ENCODE results near the gene TAPBP. TPM values are rescaled to one million over a fixed set of nuclear protein-coding genes. Genes with fewer than 3 reads are reported as not detected.

Gene TAPBP
- total and polyA plus RNA-seq, 9 of the 15 experiments (the other 6 are each of a cell fraction or from before 2014, with no cell fraction given) = 5.6 to 74.0 (median 22.3) TPM

- TF ChIP-seq MLLT1 (IDR thresholded peaks at IDR 0.05) = no peak
- no peak for TF ChIP-seq ZBTB7A (IDR thresholded peaks at IDR 0.05; ENCODE audit: borderline replicate concordance, control insufficient read depth, low read depth, low read length)
- no peak for TF ChIP-seq ZNF584 (CRISPR knock-in tag; IDR thresholded peaks at IDR 0.05; ENCODE audit: low read depth)
- peak; percentile 53; the same call in 1 of the 2 replicates for TF ChIP-seq STAT6 (CRISPR knock-in tag; IDR thresholded peaks at IDR 0.05)
- TF ChIP-seq BRF1 (IDR thresholded peaks at IDR 0.05; ENCODE audit: borderline replicate concordance, extremely low read depth, insufficient read length) = no peak
- TF ChIP-seq ZNF75A (CRISPR knock-in tag; IDR thresholded peaks at IDR 0.05) = no peak
- TF ChIP-seq SRF (CRISPR knock-in tag; IDR thresholded peaks at IDR 0.05) = no peak
- TF ChIP-seq ZBTB17 (CRISPR knock-in tag; IDR thresholded peaks at IDR 0.05) = no peak
- TF ChIP-seq FOXK1 (CRISPR knock-in tag; IDR thresholded peaks at IDR 0.05; ENCODE audit: borderline replicate concordance) = no peak
- peak; percentile 51 for TF ChIP-seq OTX1 (CRISPR knock-in tag; IDR thresholded peaks at IDR 0.05)
- no peak for TF ChIP-seq MCM3 (IDR thresholded peaks at IDR 0.05)
- TF ChIP-seq, protein P1, sequence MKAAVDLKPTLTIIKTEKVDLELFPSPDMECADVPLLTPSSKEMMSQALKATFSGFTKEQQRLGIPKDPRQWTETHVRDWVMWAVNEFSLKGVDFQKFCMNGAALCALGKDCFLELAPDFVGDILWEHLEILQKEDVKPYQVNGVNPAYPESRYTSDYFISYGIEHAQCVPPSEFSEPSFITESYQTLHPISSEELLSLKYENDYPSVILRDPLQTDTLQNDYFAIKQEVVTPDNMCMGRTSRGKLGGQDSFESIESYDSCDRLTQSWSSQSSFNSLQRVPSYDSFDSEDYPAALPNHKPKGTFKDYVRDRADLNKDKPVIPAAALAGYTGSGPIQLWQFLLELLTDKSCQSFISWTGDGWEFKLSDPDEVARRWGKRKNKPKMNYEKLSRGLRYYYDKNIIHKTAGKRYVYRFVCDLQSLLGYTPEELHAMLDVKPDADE (conservative IDR thresholded peaks at IDR 0.05; ENCODE audit: control insufficient read depth, low read depth, low read length) = peak; percentile 72; the same call in 1 of the 2 replicates
- TF ChIP-seq PCBP2 (IDR thresholded peaks at IDR 0.05; ENCODE audit: low read depth, low read length, poor library complexity, severe bottlenecking) = no peak
- TF ChIP-seq, protein P2, sequence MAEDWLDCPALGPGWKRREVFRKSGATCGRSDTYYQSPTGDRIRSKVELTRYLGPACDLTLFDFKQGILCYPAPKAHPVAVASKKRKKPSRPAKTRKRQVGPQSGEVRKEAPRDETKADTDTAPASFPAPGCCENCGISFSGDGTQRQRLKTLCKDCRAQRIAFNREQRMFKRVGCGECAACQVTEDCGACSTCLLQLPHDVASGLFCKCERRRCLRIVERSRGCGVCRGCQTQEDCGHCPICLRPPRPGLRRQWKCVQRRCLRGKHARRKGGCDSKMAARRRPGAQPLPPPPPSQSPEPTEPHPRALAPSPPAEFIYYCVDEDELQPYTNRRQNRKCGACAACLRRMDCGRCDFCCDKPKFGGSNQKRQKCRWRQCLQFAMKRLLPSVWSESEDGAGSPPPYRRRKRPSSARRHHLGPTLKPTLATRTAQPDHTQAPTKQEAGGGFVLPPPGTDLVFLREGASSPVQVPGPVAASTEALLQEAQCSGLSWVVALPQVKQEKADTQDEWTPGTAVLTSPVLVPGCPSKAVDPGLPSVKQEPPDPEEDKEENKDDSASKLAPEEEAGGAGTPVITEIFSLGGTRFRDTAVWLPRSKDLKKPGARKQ (CRISPR knock-in tag; IDR thresholded peaks at IDR 0.05) = no peak
- TF ChIP-seq RNF2 (IDR thresholded peaks at IDR 0.05) = no peak
- no peak for TF ChIP-seq NR1H2 (CRISPR knock-in tag; IDR thresholded peaks at IDR 0.05)
- no peak for TF ChIP-seq STAT5B (CRISPR knock-in tag; IDR thresholded peaks at IDR 0.05)
- TF ChIP-seq KHSRP (IDR thresholded peaks at IDR 0.05) = no peak
- TF ChIP-seq DNMT1 (IDR thresholded peaks at IDR 0.05) = no peak
- no peak for TF ChIP-seq PURB (CRISPR knock-in tag; IDR thresholded peaks at IDR 0.05; ENCODE audit: low read depth)
- TF ChIP-seq ZFPM2 (CRISPR knock-in tag; IDR thresholded peaks at IDR 0.05) = no peak
- TF ChIP-seq ZNF3 (CRISPR knock-in tag; IDR thresholded peaks at IDR 0.05) = no peak
- no peak for TF ChIP-seq POU5F1 (IDR thresholded peaks at IDR 0.05; ENCODE audit: borderline replicate concordance, low read depth, low read length, partially characterized antibody)
Observed at GRCh38 chr6:33298773-33299236, 15.1 kb downstream of the TAPBP start, which contains the start of gene RGL2 (continued).

Measured in K562 (cell line).